ENCODE measurements around the gene NEURL4.

DNA sequence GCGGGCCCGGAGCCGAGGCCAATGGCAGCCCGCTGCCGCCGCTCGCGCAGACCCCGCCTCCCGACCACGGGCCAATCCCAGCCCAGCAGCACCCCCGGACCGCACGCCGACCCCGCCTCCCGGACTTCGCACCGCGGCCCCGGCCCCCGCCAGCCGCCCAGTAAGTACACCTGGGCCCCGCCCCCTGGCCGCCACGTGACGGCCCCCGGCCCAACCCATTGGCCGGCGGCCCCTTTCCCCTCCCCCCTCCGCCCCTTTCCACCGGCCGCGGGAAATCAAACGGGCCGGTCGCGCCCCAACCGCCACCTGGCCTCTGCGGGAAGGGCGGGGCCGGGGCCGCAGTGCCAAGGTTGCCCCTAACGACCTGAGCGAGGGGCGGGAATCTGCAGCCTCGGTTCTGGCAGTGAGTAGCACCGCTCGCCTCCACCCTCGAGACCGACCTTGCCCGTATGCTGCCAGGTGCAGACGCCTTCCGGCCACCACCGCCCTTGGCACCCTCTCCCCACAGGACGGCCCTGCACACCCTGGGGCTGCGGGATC is 34.5 kb downstream of the NEURL4 start, which contains the start of gene YBX2:
- TF ChIP-seq, protein P1, sequence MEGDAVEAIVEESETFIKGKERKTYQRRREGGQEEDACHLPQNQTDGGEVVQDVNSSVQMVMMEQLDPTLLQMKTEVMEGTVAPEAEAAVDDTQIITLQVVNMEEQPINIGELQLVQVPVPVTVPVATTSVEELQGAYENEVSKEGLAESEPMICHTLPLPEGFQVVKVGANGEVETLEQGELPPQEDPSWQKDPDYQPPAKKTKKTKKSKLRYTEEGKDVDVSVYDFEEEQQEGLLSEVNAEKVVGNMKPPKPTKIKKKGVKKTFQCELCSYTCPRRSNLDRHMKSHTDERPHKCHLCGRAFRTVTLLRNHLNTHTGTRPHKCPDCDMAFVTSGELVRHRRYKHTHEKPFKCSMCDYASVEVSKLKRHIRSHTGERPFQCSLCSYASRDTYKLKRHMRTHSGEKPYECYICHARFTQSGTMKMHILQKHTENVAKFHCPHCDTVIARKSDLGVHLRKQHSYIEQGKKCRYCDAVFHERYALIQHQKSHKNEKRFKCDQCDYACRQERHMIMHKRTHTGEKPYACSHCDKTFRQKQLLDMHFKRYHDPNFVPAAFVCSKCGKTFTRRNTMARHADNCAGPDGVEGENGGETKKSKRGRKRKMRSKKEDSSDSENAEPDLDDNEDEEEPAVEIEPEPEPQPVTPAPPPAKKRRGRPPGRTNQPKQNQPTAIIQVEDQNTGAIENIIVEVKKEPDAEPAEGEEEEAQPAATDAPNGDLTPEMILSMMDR (IDR thresholded peaks at IDR 0.05): no peak
- no peak for TF ChIP-seq EZH2 (IDR thresholded peaks at IDR 0.05; ENCODE audit: borderline replicate concordance, insufficient read depth, low read depth, low read length, poor library complexity, severe bottlenecking)

Data from B cell (primary cell).